ENCODE data around the gene CCDC57.
A peak's percentile ranks its signal among the peaks of the same experiment; 100 is the strongest.

Gene CCDC57

GRCh38 chr17:82076785-82077591 lies 135.7 kb downstream of the CCDC57 start:
- DNase-seq, result no peak

DNA sequence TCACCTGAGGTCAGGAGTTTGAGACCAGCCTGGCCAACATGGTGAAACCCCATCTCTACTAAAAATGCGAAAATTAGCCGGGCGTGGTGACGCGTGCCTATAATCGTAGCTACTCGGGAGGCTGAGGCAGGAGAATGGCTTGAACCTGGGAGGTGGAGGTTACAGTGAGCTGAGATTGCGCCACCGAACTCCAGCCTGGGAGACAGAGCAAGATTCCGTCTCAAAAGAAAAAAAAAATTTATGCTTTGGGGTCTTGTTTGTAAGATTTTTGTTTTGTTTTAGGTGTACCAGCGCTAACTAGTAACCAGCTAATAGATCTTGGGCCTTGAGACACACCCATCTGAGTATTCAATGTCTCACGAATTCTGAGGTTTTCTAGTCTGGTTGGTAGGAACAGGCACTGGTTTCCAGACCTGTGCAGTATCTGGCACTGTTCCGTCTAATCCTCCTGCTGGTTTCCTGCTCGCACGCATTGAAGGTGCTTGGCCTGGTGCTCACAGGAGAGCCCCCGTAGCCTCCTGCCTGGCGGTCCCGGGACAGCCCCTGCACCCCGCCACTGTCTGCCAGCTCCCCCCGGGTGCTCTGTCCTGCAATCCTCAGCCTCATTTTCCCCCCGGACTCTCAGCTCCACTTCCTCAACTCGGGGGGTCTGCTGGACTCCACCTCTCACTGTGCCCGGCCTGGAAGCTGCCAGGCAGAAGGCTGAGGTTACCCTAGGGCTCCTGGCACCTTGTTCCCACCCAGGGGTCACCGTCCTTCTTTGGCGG lies 136.4 kb downstream of the CCDC57 start:
- no peak for DNase-seq

- no peak for DNase-seq
Measured at GRCh38 chr17:82073446-82073845, 139.2 kb downstream of the CCDC57 start.

- no peak for DNase-seq
Measured at GRCh38 chr17:82072827-82073226, 139.8 kb downstream of the CCDC57 start.

DNA sequence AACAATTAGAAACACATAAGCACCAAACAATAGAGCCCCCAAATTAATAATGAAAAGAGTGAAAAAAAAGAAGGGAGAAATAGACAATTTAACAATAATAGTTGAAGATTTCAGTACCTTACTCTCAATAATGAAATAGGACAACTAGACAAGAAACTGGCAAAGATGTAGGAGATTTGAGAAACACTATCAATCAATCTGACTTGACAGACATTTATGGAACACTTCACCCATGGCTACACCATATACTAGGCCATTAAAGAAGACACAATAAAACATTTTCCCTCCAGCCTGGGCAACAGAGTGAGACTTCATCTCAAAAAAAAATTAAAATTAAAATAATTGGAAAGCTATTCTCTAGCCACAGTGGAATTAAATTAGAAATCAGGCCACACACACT lies 142.0 kb downstream of the CCDC57 start:
- DNase-seq, result no peak

DNA sequence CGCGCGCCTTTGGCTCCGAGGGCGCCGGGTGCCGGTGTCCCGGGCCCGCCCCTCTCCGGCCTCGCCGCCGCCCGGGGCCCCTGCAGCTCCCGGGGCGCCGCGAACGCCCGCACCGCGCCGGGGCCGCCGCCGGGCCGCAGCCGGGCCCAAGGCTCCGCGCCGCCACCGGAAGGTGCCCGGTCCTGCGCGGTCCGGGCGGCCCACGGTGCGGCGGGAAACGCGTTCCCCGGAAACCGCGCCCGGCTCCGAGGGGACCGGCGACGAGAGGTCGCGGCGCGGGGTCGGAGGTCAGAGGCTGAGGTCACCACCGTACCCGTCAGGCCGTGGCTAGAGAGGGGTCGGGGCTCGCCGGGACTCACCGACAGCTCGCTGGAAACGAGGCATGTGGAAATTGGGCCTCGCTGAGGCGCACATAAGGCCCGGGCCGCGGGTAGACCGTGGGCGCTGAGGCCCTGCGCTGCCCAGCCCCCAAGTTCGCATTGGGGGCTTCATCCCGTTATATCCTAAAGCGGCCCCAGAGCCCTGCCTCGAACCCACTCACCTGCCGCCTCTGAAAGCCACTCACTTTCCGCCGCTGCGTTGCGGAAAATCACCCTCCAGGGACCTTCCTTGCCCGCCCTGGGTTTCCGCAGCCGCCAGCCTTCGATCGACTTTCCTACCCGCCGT lies 146.9 kb downstream of the CCDC57 start, which contains the start of gene DUS1L:
Gene DUS1L (minus strand): TSS at position 167 of the 666 bp plus-strand sequence. CDS start 745 bp downstream, outside the sequence.
- DNase-seq, result peak; percentile 42

GRCh38 chr17:82065193-82065637 lies 147.4 kb downstream of the CCDC57 start:
- no peak for DNase-seq

GRCh38 chr17:82064433-82065192 lies 148.0 kb downstream of the CCDC57 start:
- no peak for DNase-seq

DNA sequence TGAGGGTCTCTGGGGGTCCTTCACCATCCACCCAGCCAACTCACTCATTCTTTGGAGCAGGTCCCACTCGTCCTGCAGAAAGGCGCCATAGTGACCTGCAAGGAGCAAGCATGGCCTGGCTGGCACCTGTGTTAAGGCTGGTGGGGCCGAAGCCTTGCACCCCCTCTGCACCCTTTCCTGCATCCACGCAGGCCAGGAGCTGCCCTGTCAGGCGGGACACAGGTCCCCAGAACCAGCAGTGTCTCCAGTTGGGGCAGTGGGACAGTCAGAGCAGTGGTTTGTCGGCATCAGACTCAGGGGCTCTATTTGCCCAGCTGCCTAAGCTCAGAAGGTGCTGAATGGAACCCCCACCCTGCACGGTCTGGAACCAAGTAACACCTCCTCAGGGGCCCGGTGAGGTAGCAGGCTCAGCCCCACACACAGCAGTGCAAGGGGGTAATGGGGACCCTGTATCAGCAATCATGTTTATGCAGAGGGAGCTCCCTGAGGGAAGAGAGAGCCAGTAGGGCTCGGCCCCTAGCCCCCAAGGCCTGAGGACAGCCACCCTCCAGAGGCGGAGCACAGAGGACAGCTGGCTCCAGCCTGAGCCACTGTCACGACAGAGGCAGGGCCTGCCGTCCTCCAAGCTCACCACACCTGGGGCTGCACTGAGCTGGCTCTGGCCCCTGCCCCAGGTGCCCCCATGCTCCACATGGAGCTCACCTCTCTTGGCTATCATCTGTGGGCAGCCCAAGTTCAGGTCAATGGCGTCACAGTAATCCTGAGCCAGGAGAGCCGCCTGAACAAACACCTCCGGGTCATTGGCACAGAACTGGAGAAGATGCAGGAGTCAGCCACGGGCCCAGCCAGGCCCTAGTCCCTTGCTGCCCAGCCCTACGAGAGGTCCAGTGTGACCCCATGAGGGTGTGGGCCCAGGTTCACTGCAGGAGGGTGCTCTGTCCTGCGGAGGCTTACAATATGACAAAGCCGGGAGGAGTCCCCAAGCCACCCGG lies 148.9 kb downstream of the CCDC57 start:
- no peak for DNase-seq

DNA sequence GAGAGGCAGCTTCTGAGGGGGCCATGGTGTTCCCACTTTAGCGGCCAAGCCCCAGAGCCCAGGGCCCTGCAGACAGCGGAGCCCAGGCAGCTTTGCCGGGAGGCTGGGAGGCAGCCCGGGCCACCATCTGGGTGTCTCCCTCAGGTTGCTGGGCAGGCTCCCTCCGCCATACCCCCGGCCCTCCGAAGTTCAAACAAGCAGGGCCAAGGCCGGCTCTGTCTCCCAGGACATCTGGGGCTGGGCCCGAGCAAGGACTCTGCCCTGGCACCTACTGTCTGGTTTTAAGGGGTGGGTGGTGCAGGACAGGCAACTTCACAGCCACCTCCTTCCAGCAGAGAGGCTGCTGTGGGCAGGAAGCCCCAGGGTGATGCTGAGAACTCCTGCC lies 149.7 kb downstream of the CCDC57 start:
- DNase-seq, result no peak

GRCh38 chr17:82062076-82062983 lies 150.3 kb downstream of the CCDC57 start:
- DNase-seq, result no peak

- DNase-seq, result no peak
Measured at GRCh38 chr17:82061047-82061925, 151.4 kb downstream of the CCDC57 start.

DNA sequence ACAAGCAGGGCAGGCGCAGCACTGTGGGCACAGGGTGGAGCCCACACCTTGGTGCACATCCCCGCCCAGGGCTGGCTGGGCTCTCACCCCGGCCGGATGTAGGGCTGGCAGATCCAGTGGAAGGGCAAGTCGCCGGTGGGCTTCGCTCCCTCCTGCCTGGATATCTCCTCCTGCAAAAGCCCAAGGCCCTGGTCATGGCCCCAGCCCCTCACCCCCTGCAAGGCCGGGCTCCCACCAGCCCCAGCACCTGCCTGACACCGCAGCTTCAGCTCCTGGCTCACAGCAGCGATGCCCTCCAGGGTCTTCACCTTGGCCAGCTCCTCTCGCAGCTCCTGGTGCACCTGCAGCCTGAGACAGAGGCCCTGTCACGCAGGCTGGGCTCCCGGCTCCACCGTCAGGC lies 152.0 kb downstream of the CCDC57 start:
- DNase-seq, result no peak

- DNase-seq, result no peak
Measured at GRCh38 chr17:82060001-82060380, 152.7 kb downstream of the CCDC57 start.

DNA sequence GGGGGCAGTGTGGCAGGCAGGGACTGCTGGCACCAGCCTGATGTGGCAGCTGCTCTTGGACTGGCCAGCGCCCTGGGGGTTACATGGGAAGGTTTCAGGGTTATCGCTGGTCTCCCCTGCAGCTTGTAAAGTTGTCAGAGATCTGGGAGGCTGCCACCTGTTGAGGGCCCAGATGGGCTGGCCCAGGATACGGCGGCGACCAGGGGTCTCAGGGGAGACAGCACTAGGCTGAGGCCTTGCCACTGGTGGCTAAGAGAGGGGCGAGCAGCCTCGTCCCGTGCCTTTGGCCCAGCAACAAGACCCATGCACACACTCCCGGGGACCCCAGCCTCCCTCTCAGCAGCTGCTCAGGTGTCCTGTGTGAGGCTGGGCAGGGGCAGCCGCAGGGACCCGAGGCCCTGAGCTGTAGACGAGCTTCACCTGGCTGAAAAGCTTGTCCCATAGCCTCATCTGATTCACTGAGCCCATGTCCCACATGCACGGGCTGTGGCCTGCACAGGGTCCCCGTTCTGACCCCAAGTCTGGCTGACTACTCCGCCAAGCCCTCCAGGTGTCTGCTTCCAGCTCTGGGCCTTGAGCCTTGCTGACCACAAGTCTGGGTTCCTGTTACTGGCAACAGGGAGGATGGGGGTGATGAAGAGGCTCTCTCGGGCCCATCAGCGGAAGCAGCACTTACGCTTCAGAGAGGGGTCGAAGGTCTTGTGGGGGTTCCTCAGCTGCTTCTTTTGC lies 153.2 kb downstream of the CCDC57 start:
- no peak for DNase-seq

DNA sequence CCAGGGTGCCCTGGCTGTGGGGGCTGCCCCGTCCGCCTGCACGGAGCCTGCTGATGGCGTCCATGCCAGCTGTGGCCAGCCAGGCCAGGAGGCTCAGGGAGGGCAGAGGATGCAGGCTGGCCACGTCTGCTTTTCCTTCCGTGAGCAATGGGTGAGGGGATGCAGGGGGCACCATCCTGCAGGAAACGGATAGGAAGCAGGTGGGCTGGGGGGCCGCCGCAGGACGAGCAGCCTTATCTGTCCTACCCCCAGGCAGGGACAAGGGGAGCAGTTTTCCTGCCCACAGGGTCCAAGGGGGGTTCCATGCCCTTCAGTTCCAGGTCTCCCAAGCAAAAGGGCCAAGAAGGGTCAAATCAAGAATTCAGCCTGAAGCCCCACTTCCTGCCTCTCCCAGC lies 153.8 kb downstream of the CCDC57 start:
- no peak for DNase-seq

DNA sequence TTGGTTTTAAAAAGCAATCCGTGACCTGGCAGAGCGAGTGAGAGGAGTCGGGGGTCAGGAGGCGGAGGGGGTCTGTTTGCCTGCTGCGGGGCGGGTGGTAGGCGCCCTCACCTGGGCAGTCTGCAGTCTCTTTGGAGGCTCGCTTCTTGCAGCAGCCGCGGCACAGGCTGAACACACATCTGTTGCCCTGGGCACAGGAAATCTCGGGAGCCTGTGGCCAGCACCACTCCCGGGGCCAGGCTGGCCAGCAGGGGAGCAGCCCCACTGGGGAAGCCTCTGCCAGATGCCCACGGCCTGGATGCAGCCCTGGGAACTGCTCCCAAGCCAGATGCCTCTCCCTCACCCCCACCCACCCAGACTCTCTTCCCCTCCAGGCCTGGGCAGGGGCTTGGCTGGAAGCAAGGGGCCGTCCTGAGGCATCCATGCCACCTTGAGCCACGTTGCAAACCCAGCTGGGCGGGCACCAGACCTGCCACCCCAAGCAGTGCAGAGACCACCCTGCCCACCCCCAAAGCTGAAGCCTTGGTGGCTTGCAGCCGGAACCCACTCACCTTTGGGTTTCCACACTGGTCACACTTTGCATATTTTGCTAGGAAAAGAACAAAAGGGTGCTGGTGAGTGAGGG lies 154.3 kb downstream of the CCDC57 start:
- DNase-seq, result no peak
